Fibroblast of peridontal ligament (primary cell): Measurements from ENCODE around the gene FN1.

Source experiments
- DNase-seq: peaks from one replicate; pipeline ENCODE4 v3.0.0-alpha.2; 2010; ENCODE audit errors: extremely low read depth

Gene FN1

DNA sequence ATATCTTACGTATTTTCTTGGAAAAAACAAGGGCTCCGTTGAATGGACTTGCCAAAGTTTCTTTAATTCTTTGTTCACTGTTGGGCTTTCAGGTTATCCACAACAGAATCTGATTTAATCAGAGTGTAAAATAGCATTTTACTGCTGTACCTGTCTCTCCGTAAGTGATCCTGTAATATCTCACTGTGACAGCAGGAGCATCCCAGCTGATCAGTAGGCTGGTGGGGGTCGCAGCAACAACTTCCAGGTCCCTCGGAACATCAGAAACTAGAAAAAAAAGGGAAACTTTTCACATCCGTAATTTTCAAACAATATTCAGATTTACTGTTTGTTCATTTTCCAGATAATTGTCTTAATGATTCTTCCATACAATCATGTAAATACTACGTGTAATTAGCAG is 51.2 kb downstream of the FN1 start:
- DNase-seq = no peak

DNA sequence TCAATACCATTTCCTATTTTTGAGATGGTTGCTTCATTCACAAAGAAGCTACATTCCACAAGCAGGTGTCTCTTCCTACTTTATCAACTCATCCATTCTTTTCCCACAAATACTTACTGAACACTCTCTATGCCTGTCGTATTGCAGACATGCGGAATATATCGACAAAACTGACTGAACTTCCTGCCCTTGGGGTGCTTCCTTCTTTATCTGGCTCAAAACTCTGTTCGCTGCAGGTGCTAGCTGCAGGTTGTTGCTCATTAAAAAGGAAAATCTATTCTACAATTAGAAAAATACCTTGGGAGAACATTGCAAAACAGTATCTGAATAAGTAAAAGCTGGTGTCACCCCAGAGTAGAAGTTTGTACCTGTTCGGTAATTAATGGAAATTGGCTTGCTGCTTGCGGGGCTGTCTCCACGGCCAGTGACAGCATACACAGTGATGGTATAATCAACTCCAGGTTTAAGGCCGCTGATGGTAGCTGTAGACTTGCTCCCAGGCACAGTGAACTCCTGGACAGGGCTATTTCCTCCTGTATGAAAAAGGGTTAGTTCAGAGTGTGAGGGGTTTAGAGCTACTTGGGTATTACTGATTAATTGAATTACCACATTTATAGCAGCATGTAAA is 52.1 kb downstream of the FN1 start:
- DNase-seq = no peak

DNA sequence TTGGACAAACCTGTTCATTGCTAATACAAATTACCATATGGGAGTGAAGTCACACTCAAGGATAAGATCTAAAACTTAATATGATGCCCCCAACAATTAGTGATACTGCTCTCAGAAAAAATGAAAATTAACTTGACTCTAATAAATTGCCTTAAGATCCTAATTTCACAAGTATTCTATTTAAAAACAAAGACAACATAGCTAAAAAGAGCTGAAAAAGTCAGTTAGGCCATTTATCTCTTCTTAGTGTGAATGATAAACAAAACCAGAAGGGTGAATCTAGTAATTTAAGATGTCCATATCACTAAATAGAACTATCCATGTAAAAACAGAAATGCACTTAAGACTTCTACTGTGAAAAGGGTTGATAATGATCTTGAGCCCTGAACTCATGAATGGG is 53.4 kb downstream of the FN1 start:
- no peak for DNase-seq

DNA sequence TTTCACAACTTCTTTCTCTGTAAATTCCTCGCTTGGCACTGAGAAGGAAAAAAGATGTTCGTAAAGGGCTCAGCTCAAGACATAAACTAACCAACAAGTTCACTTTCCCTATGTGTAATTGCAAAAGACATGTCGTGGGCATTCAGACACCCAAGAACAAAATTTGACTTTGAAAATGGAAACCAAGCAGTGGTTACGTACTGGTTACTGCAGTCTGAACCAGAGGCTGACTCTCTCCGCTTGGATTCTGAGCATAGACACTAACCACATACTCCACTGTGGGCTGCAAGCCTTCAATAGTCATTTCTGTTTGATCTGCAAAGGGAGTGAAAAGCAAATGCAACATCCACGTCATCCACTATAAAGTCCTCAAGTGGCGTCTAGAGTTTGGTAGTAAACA is 53.9 kb downstream of the FN1 start:
- no peak for DNase-seq

DNA sequence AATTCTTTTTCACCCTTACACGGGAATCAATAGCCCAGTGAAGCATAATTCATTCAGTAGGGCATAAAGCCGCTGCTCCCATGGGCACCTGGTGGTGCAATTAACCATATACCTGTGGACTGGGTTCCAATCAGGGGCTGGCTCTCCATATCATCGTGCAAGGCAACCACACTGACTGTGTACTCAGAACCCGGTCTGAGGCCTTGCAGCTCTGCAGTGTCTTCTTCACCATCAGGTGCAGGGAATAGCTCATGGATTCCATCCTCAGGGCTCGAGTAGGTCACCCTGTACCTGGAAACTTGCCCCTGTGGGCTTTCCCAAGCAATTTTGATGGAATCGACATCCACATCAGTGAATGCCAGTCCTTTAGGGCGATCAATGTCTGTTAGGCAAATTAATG is 55.2 kb downstream of the FN1 start:
- DNase-seq = no peak

DNA sequence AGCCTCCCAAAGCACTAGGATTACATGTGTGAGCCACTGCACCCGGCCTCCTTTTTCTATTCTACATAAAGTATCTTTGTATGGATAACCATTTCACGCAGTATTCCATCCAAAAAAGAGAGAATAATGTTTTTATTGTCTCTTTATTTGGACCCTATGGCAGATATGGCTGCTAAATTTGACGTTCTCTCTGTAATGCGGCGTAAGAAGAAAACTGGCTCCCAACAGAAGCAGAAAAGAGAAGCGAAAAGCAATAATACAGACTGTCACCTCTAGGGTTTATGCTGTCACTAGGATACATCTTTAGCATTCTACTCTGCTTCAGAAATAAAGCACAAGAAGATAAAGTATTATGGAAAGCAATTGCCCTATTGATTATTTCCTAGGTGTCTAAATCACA is 55.9 kb downstream of the FN1 start:
- DNase-seq = no peak

DNA sequence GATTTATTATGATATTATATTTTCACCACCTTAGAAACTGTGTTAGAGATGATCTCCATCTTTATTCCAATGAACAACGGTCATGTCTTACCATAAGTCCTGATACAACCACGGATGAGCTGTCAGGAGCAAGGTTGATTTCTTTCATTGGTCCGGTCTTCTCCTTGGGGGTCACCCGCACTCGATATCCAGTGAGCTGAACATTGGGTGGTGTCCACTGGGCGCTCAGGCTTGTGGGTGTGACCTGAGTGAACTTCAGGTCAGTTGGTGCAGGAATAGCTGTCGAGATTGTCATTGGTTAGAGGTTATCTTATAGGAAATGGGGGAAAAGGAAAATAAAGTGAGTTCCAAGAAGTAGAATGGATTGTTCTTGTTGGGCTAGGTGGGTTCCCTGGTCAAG is 56.8 kb downstream of the FN1 start:
- no peak for DNase-seq

DNA sequence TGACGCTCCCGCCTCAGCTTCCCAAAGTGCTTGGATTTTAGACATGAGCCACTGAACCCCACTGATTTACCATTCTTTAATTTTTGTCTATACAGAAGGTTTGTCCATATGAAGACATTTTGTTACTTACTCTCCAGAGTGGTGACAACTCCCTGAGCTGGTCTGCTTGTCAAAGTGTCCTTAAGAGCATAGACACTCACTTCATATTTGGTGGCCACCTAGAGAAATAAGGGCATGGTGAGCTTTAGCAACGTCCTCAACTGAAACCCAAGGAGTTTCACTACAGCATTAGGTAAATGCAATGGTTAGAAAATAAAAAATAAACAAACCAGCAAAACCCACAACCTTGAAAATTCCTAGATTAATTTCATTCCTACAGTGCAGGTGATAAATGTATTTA is 57.8 kb downstream of the FN1 start:
- no peak for DNase-seq

DNA sequence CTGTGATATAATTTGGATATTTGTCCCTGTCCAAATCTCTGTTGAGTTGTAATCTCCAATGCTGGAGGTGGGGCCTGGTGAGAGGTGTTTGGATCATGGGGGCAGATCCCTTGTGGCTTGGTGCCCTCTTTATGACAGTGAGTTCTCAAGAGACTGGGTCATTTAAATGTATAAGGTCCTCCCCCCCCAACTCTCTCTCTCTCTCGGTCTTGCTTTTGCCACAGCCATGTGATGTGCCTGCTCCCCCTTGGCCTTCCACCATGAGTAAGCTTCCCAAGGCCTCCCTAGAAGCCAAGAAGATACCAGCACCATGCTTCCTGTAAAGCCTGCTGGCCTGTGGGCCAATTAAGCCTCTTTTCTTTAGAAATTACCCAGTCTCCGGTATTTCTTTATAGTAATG is 58.6 kb downstream of the FN1 start:
- no peak for DNase-seq

DNA sequence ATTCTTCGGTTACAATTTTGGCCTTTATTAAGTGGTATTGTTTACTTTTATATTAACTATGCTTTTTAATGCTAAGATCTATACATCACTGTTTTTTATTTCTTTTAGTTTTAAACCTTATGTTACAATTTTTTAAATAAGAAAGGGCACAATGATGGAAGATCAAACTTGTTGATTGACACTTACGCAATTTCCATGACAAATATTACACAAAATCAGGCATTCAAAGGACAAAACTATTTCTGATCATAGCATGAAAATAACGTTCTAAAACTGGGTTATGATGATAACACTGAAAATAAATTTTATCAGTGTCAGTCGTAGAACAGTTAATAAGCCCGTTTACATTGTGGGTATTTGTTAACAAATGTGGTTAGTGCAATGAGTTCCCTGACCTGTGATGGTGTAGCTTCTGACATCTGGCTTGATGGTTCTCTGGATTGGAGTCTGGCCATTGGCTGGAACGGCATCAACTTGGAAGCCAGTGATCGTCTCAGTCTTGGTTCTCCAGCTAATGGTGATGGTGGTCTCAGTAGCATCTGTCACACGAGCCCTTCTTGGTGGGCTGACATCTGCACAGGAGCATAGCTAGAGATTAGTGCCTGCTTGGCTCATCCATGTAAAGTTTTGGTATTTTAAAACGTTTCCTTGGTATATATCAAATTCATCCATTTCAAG is 59.6 kb downstream of the FN1 start:
- DNase-seq = no peak

DNA sequence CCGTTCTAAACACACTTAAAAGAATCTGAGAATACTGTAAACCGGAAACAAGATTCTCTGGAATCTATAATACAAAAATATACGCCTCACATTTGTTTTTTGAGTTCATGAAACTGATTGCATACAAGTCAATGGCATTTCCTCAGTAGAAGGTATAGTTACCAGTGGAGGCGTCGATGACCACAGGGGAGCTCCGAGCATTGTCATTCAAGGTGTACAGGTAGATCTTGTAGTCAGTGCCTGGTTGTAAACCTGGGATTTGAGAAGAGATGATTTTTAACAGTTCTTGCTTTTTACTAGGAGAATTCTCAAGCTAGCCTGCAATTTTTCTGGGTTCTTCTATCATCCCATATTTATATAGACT is 60.4 kb downstream of the FN1 start:
- DNase-seq = no peak

DNA sequence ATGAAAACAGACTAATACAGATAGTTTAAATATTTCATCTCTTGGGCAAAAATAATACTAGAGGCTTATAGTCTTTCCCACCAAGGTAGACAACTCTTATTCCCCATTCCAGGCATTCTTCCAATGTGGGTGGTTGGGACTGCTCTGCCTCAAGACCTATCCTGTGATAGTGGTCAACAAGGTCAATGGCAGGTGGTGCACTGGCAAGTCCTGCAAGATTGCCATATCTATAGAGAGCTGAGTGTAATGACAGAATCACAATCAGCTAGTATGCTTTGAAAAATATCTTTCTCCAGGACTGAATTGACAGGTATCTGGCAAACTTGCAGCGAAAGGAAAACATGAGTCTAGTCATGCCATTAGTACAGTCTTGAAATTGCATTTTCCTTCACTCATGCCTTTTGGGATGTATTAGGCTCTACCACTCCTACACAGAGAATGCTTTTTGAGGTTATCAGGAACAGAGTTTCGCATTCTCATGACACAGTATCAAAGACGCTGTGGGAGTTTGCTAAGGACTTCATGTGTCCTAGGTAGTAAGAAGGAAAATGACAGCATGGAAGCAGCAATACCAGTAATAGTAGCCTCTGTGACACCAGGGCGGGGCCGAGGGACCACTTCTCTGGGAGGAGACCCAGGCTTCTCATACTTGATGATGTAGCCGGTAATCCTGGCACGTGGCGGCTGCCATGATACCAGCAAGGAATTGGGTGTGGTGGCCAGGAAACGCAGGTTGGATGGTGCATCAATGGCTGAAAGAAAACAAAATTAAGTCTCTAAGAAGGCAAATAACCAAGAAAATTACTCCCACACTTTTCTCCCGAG is 61.0 kb downstream of the FN1 start:
- no peak for DNase-seq

DNA sequence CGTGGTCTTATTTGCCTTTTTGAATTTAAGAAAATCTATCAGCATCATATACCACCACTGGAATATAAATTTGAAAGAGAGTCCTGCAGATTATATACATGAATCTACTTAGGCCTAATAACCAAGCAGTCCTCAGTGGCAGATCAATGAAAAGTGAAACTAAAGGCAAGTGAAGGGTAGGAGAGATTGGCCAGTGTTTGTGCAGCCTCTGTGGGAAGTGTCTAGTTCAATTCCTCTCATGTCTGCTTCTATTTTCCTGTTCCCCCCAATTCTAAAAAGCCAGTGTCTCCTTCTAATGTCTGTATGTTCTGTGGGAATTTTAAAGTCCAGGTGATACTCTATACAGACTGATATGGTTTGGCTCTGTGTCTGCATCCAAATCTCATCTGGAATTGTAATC is 61.9 kb downstream of the FN1 start:
- DNase-seq = no peak

DNA sequence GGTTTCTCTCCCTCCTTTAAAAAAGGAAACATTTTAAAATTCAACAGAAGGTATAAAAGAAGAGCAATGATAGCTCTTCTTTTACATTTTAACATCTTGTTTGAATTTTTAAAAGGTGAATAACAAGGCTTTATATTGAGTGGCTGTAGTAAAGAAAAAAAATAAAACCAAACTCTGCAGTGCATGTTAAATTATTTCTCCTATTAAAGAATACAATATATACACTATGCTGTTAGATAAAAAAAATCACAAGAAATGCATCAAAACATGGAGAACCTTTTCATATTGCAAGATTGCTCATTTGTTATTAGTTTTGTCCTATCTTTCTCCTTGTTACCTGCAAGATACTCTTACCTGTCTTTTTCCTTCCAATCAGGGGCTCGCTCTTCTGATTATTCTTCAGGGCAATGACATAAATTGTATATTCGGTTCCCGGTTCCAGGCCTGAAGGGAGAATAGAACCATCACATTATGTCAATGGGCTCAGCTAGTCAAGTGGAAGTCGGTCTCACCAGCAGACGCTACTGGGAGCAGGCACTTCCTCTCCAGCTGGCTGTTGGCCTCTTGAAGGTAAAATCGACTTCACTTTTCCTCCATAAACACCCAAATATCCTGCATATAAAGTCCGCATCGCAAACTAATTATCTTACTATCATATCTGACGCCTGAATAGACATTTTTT is 62.8 kb downstream of the FN1 start:
- DNase-seq = no peak

DNA sequence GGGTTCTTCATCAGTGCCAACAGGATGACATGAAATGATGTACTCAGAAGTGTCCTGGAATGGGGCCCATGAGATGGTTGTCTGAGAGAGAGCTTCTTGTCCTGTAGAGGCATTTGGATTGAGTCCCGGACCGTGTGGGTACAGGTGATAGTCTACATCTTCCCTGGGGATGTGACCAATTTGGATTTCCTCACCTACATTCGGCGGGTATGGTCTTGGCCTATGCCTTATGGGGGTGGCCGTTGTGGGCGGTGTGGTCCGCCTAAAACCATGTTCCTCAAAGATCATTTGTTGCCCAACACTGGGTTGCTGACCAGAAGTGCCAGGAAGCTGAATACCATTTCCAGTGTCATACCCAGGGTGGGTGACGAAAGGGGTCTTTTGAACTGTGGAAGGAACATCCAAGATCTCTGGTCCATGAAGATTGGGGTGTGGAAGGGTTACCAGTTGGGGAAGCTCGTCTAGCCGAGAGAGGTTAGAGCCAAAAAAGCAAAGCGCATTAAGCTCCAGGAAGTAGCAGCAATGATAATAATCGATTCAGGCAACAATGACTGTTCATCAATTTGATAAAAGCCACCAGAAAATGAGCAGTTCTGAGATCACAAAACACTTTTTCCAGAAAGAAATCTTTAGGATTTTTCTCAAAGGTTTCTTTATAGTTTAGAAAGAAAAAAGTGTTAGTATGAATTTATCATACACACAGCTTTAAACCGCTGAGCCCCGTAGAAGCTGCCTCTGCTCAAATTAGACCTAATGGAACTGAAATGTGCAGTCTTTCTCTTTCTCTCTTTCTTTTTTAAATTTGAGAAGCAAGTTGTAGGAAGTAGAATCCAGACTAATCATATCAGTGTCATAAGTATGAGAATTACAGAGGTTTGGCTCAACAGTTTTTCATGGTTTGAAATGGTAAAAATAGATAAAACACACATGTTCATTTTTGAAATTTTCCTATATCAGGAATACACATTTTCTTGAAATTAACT is 63.7 kb downstream of the FN1 start:
- no peak for DNase-seq

DNA sequence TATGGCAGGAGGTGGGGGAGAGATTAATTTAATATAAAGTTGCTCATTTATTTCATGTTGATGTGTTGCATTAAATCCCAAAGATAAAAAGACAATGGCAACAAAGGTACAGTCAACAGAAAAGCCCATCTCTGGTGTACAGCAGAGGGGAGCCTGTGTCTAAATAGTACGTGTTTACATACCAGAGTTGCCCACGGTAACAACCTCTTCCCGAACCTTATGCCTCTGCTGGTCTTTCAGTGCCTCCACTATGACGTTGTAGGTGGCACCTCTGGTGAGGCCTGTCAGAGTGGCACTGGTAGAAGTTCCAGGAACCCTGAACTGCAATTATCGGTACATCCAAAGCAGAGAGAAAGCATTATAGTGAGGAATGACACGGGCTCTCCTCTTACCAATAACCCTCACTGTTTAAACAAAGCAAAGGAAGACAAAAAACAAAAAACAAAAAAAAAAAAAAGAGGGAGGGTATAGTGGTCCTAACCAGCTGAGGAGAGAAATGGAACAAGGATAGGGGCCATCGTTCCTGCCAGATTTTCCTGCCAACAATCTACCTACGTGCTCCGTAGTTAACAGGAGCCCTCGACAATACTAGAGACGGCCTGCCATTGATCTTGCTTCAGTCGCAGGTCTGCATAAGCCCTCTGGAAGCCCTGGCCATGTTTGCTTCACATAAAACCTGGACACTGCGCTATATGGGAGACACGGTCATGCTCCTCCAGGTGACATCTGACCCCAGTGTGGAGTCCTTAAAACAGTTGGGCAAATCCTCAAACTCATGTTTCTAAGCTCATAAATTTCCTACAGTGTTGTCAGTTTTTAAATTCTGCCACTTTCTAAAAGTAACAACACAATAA is 65.5 kb downstream of the FN1 start:
- no peak for DNase-seq

DNA sequence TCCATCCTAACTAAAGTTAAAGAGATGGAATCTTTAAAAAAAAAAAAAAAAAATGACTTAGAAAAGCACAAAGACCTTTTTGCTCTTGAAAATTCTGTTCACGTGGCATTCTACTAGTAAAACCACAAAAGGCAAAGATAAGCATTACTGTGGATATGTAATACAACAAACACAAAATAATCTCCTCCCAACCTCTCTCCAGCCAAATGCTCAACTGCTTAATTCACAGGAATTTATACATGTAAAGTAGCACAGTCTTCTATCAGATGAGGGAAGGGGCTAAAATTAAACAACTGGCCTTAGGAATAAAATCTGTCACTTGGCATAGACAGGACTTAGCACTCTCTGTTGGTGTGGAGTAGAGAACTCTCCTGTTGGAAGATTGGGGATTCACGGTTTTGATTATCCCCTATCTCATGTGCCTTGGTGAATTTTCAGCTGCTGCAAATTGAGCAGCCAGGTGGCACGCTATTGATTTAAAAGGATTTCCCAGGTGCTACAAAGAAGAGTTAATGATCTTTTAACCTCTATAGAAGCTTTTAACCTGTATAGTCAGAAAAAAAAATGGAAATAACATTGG is 66.6 kb downstream of the FN1 start:
- peak; percentile 65 for DNase-seq

DNA sequence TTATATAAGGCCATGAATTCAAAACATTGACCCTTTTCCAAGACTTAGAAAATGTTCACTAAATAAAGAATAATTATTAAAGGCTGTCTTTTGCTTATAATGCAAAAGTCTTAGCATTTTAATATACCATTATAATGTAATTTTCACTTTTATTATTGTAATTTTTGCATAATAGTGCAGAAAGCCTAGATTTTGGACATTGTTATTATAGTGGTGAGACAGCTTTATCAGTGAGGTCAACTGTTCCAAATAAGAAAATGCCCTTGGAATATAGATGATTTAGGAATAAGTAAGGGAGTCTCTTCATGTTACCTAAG is 67.4 kb downstream of the FN1 start:
- DNase-seq = peak; percentile 6

DNA sequence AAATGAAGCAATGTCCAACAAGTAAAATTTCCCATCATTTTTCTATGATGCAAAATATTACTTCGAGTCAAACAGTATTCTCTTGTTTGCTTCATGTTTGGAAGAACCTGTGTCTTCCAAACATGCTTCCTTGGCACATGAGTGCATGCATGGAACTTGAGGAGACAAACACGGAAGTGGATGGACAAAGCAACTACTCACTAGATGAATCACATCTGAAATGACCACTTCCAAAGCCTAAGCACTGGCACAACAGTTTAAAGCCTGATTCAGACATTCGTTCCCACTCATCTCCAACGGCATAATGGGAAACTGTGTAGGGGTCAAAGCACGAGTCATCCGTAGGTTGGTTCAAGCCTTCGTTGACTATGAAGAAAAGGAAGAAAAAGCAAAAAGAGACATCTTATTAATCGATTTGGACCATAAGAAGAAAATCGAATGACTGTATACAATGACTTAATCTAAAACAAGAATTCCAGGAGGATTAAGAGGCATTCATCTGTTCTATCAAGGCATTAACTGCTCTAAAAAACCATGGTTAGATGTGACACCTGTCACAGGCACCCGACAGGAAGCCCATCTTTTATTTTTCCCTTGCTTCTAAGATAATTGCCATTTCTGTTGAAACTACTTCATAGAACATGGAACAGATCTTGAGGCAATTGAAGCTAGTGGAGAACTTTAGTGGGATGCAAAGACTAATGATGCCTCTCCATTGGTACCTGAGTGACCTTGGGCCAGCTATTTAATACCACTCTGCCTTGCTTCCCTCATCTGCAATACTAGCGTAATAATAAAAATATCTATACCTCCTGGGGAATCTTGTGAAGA is 68.0 kb downstream of the FN1 start:
- DNase-seq = peak; percentile 84
